MCF 10A (cell line): ENCODE data around the gene ZBTB46. TPM values are rescaled to one million over a fixed set of nuclear protein-coding genes. Genes with fewer than 3 reads are reported as not detected.

Experiments used
- BruUV-seq: library from RNA; stranded (reverse); fragments of 400-500 nt; replicated peaks from 2 replicates; lab custom pipeline; 2021; lab: Mats Ljungman, UMichigan
- CTCF ChIA-PET: fragments of 300-600 bp; sonication (Branson Sonifier 250); formaldehyde crosslinking; extraction: SDS; loops from one replicate; lab custom pipeline; 2021; ENCODE audit warnings: antibody characterized with exemption, inconsistent platforms; lab: Yijun Ruan, JAX
- POLR2A ChIA-PET: fragments of 300-600, 350-650 bp; sonication (Branson Sonifier 250); formaldehyde crosslinking; extraction: SDS; loops from one replicate; lab custom pipeline; 2020; ENCODE audit warnings: antibody characterized with exemption, inconsistent platforms; lab: Yijun Ruan, JAX
- DNase-seq: peaks from one replicate; pipeline ENCODE4 v3.0.0-alpha.2; 2018; ENCODE audit not compliant: unreplicated experiment
- H3K27ac Mint-ChIP-seq: one replicate; pipeline ENCODE4 v1.8.0; 2022; ENCODE audit warnings: mild to moderate bottlenecking, low read depth, mixed read lengths; ENCODE audit not compliant: unreplicated experiment
- H3K27me3 Mint-ChIP-seq: one replicate; pipeline ENCODE4 v1.8.0; 2022; ENCODE audit warnings: mixed read lengths; ENCODE audit not compliant: insufficient read depth, unreplicated experiment
- H3K36me3 Mint-ChIP-seq: one replicate; pipeline ENCODE4 v1.8.0; 2022; ENCODE audit warnings: mild to moderate bottlenecking, moderate library complexity, mixed read lengths; ENCODE audit not compliant: insufficient read depth, unreplicated experiment
- H3K4me1 Mint-ChIP-seq: one replicate; pipeline ENCODE4 v1.8.0; 2022; ENCODE audit warnings: mixed read lengths; ENCODE audit not compliant: insufficient read depth, unreplicated experiment
- H3K4me3 Mint-ChIP-seq: one replicate; pipeline ENCODE4 v1.8.0; 2022; ENCODE audit warnings: mild to moderate bottlenecking, moderate library complexity, mixed read lengths; ENCODE audit not compliant: unreplicated experiment
- H3K9me3 Mint-ChIP-seq: one replicate; pipeline ENCODE4 v1.8.0; 2022; ENCODE audit warnings: mixed read lengths; ENCODE audit not compliant: unreplicated experiment
- intact Hi-C: fragments of 100-400 bp; cut with micrococcal nuclease; formaldehyde crosslinking; loops from 2 replicates; pipeline ENCODE4 v1.14.1; 2022
- total RNA-seq: library from RNA; stranded (reverse); gene quantifications from 2 replicates; pipeline ENCODE4 v1.2.3, GENCODE V29; 2022
- TF ChIP-seq, protein P1 (sequence below): fragments of 200-600 bp; IDR thresholded peaks from one replicate; pipeline ENCODE4 v1.8.0; 2022; ENCODE audit warnings: antibody characterized with exemption, mild to moderate bottlenecking; ENCODE audit not compliant: unreplicated experiment

The ZBTB46 gene
- total RNA-seq, 1 experiment from 2014 or later, result 0.63 TPM

GRCh38 chr20:63846128-63846771, 15.2 kb upstream of the ZBTB46 start:
- Mint-ChIP-seq H3K9me3 (no peaks in the 10 kb centered on the region), H3K4me1 (no peaks in the 10 kb centered on the region), H3K27ac (no peak overlapping the region), H3K4me3 (no peak overlapping the region), H3K27me3 (peaks cover 20% of the 10 kb centered on the region), H3K36me3 (peaks cover 6% of the 10 kb centered on the region)
- ChIA-PET CTCF (no interaction called here), POLR2A (interaction anchor here (0.7 to 1.0 kb wide), 2 partner anchors 19 to 68 kb away, joined by 3 read pairs; partner anchors contain the start of gene TPD52L2)
- TF ChIP-seq, protein P1, sequence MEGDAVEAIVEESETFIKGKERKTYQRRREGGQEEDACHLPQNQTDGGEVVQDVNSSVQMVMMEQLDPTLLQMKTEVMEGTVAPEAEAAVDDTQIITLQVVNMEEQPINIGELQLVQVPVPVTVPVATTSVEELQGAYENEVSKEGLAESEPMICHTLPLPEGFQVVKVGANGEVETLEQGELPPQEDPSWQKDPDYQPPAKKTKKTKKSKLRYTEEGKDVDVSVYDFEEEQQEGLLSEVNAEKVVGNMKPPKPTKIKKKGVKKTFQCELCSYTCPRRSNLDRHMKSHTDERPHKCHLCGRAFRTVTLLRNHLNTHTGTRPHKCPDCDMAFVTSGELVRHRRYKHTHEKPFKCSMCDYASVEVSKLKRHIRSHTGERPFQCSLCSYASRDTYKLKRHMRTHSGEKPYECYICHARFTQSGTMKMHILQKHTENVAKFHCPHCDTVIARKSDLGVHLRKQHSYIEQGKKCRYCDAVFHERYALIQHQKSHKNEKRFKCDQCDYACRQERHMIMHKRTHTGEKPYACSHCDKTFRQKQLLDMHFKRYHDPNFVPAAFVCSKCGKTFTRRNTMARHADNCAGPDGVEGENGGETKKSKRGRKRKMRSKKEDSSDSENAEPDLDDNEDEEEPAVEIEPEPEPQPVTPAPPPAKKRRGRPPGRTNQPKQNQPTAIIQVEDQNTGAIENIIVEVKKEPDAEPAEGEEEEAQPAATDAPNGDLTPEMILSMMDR, result no peak
- no TSS peak for BruUV-seq
- intact Hi-C loops, result no loop called here
- peak; percentile 52 for DNase-seq

- Mint-ChIP-seq H3K36me3 (peaks cover 6% of the 10 kb centered on the region), H3K4me1 (no peaks in the 10 kb centered on the region), H3K9me3 (no peaks in the 10 kb centered on the region), H3K27me3 (peaks cover 10% of the 10 kb centered on the region), H3K4me3 (no peak overlapping the region), H3K27ac (no peak overlapping the region)
- intact Hi-C loops, result no loop called here
- DNase-seq, result no peak
- ChIA-PET CTCF (no interaction called here), POLR2A (no interaction called here)
- TF ChIP-seq, protein P1, result no peak
- BruUV-seq, result no TSS peak
These were observed 13.5 kb upstream of the ZBTB46 start for GRCh38 chr20:63844511-63844991.

- TF ChIP-seq, protein P1, result no peak
- CTCF ChIA-PET, result no interaction called here
- H3K4me3 Mint-ChIP-seq, result no peak overlapping the region
- DNase-seq, result no peak
- POLR2A ChIA-PET, result interaction anchor here (0.5 kb wide), 1 partner anchor 52 kb away, joined by 3 read pairs; no protein-coding TSS in a partner anchor
- H3K36me3 Mint-ChIP-seq, result no peaks in the 10 kb centered on the region
- no TSS peak for BruUV-seq
- H3K27ac Mint-ChIP-seq, result no peak overlapping the region
- H3K9me3 Mint-ChIP-seq, result no peaks in the 10 kb centered on the region
- H3K27me3 Mint-ChIP-seq, result peaks cover 10% of the 10 kb centered on the region
- H3K4me1 Mint-ChIP-seq, result no peaks in the 10 kb centered on the region
- intact Hi-C loops, result no loop called here
These were observed 12.7 kb upstream of the ZBTB46 start for GRCh38 chr20:63843778-63844177.

DNA sequence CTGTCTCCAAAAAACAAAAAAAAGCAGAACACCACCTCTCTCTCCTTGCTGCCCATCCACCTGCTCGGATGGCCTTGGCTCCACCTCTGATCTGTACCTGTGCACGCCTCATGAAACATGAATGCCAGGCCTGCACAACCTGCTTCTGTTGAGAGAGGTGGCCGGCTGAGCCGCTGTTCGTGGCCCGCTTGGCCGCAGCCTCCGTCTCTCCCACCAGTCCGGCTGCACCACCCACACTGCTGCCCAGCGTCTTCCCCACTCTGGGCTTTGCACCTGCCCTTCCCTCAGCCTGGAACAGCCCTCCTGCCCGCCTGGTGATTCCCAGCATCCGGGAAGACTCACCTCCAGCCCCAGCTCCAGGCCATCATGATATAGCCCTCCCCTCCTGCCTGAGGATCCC, 12.2 kb upstream of the ZBTB46 start:
- BruUV-seq, result no TSS peak
- ChIA-PET CTCF (no interaction called here), POLR2A (interaction anchor here (0.5 kb wide), 1 partner anchor 53 kb away, joined by 3 read pairs; no protein-coding TSS in a partner anchor)
- TF ChIP-seq, protein P1, result no peak
- Mint-ChIP-seq H3K27me3 (peaks cover 10% of the 10 kb centered on the region), H3K27ac (no peak overlapping the region), H3K36me3 (no peaks in the 10 kb centered on the region), H3K4me3 (no peak overlapping the region), H3K4me1 (no peaks in the 10 kb centered on the region), H3K9me3 (no peaks in the 10 kb centered on the region)
- intact Hi-C loops, result no loop called here
- DNase-seq, result no peak
